Activated naive CD4-positive, alpha-beta T cell treated with anti-CD3 and anti-CD28 coated beads, Interleukin-2, amount 50 U/mL, for 16 hours (primary cell): Measurements from ENCODE around the gene NINJ2.
"Not testable (repeated sequence)": the region's sequence is repeated elsewhere in the genome, so short reads cannot be mapped to it uniquely, and the experiment has no call there.

Source experiments
- DNase-seq: peaks from one replicate; pipeline ENCODE4 v3.0.0-alpha.2; 2020

The NINJ2 gene

GRCh38 chr12:583251-583869 lies 79.9 kb downstream of the NINJ2 start:
- DNase-seq = no peak

GRCh38 chr12:581746-582145 lies 81.5 kb downstream of the NINJ2 start:
- DNase-seq = no peak

GRCh38 chr12:581321-581720 lies 81.9 kb downstream of the NINJ2 start:
- no peak for DNase-seq

GRCh38 chr12:580813-581212 lies 82.4 kb downstream of the NINJ2 start:
- no peak for DNase-seq

GRCh38 chr12:579420-580110 lies 83.7 kb downstream of the NINJ2 start:
- no peak for DNase-seq

- DNase-seq = no peak
Observed at GRCh38 chr12:578748-579419, 84.4 kb downstream of the NINJ2 start.

- not testable (repeated sequence) for DNase-seq
Observed at GRCh38 chr12:577994-578747, 85.1 kb downstream of the NINJ2 start.

- no peak for DNase-seq
Observed at GRCh38 chr12:576615-577110, 86.6 kb downstream of the NINJ2 start.

GRCh38 chr12:575948-576614 lies 87.2 kb downstream of the NINJ2 start:
- DNase-seq = peak; percentile 85

- DNase-seq = no peak
Observed at GRCh38 chr12:575129-575502, 88.1 kb downstream of the NINJ2 start.

- no peak for DNase-seq
Observed at GRCh38 chr12:574475-575128, 88.6 kb downstream of the NINJ2 start.

- no peak for DNase-seq
Observed at GRCh38 chr12:573232-573631, 90.0 kb downstream of the NINJ2 start.

GRCh38 chr12:572532-572899 lies 90.7 kb downstream of the NINJ2 start:
- DNase-seq = no peak

- no peak for DNase-seq
Observed at GRCh38 chr12:571795-572531, 91.3 kb downstream of the NINJ2 start.

GRCh38 chr12:570921-571794 lies 92.1 kb downstream of the NINJ2 start:
- no peak for DNase-seq

GRCh38 chr12:570435-570920 lies 92.8 kb downstream of the NINJ2 start:
- DNase-seq = no peak

- DNase-seq = peak; percentile 88
Observed at GRCh38 chr12:569803-570434, 93.3 kb downstream of the NINJ2 start.

- DNase-seq = no peak
Observed at GRCh38 chr12:569091-569676, 94.1 kb downstream of the NINJ2 start.

- DNase-seq = no peak
Observed at GRCh38 chr12:568486-568885, 94.8 kb downstream of the NINJ2 start.
